OCI-LY3 (cell line): ENCODE results near the gene CCR9.

Source experiments
- EZH2phosphoT487 ChIP-seq: fragments of 200-600 bp; shearing (Covaris generic); IDR thresholded peaks from 2 replicates; pipeline ENCODE4 v1.6.1; 2018; ENCODE audit warnings: antibody characterized with exemption, mixed run types, low read depth
- TF ChIP-seq, protein P1 (sequence below): fragments of 200-600, 300-600 bp; sonication (generic); IDR thresholded peaks from 2 replicates; pipeline ENCODE4 v1.5.1; 2014; ENCODE audit warnings: antibody characterized with exemption, low read length, low read depth

DNA sequence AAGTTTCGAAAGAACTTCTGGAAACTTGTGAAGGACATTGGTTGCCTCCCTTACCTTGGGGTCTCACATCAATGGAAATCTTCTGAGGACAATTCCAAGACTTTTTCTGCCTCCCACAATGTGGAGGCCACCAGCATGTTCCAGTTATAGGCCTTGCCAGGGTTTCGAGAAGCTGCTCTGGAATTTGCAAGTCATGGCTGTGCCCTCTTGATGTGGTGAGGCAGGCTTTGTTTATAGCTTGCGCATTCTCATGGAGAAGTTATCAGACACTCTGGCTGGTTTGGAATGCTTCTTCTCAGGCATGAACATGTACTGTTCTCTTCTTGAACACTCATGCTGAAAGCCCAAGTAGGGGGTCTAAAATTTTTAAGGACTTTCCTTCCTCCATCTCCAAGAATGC lies 61.0 kb downstream of the CCR9 start:
- TF ChIP-seq, protein P1, sequence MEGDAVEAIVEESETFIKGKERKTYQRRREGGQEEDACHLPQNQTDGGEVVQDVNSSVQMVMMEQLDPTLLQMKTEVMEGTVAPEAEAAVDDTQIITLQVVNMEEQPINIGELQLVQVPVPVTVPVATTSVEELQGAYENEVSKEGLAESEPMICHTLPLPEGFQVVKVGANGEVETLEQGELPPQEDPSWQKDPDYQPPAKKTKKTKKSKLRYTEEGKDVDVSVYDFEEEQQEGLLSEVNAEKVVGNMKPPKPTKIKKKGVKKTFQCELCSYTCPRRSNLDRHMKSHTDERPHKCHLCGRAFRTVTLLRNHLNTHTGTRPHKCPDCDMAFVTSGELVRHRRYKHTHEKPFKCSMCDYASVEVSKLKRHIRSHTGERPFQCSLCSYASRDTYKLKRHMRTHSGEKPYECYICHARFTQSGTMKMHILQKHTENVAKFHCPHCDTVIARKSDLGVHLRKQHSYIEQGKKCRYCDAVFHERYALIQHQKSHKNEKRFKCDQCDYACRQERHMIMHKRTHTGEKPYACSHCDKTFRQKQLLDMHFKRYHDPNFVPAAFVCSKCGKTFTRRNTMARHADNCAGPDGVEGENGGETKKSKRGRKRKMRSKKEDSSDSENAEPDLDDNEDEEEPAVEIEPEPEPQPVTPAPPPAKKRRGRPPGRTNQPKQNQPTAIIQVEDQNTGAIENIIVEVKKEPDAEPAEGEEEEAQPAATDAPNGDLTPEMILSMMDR: no peak
- TF ChIP-seq EZH2phosphoT487: no peak
